ENCODE measurements around the gene MYLK2.
A peak's percentile ranks its signal among the peaks of the same experiment; 100 is the strongest.
"Not testable (repeated sequence)": the region's sequence is repeated elsewhere in the genome, so short reads cannot be mapped to it uniquely, and the experiment has no call there.

Gene MYLK2

GRCh38 chr20:31819083-31819784, at the start of gene MYLK2:
Gene MYLK2 (plus strand): TSS chr20:31819356. CDS start chr20:31819581, 225 bp downstream.
- DNase-seq (ENCODE audit: low spot score): no peak

GRCh38 chr20:31769681-31770080, 49.5 kb upstream of the MYLK2 start:
- no peak for DNase-seq (ENCODE audit: low spot score)

- DNase-seq (ENCODE audit: low spot score): no peak
Observed at GRCh38 chr20:31770243-31770642, 48.9 kb upstream of the MYLK2 start.

GRCh38 chr20:31774408-31774807, 44.7 kb upstream of the MYLK2 start:
- DNase-seq (ENCODE audit: low spot score): no peak

- DNase-seq (ENCODE audit: low spot score): no peak
Observed at GRCh38 chr20:31780839-31781238, 38.3 kb upstream of the MYLK2 start.

- no peak for DNase-seq (ENCODE audit: low spot score)
Observed at GRCh38 chr20:31781945-31782344, 37.2 kb upstream of the MYLK2 start.

- DNase-seq (ENCODE audit: low spot score): no peak
Observed at GRCh38 chr20:31784354-31785044, 34.7 kb upstream of the MYLK2 start.

GRCh38 chr20:31785089-31785488, 34.1 kb upstream of the MYLK2 start:
- DNase-seq (ENCODE audit: low spot score): no peak

- DNase-seq (ENCODE audit: low spot score): peak; percentile 80
Observed at GRCh38 chr20:31788578-31788977, 30.6 kb upstream of the MYLK2 start.

GRCh38 chr20:31790401-31790800, 28.8 kb upstream of the MYLK2 start:
- no peak for DNase-seq (ENCODE audit: low spot score)

GRCh38 chr20:31797364-31797763, 21.8 kb upstream of the MYLK2 start:
- DNase-seq (ENCODE audit: low spot score): no peak

GRCh38 chr20:31801508-31801907, 17.6 kb upstream of the MYLK2 start:
- no peak for DNase-seq (ENCODE audit: low spot score)

- no peak for DNase-seq (ENCODE audit: low spot score)
Observed at GRCh38 chr20:31803552-31804291, 15.4 kb upstream of the MYLK2 start.

- DNase-seq (ENCODE audit: low spot score): no peak
Observed at GRCh38 chr20:31806564-31807355, 12.4 kb upstream of the MYLK2 start.

GRCh38 chr20:31808481-31808880, 10.7 kb upstream of the MYLK2 start:
- DNase-seq (ENCODE audit: low spot score): no peak

- DNase-seq (ENCODE audit: low spot score): no peak
Observed at GRCh38 chr20:31809661-31810060, 9.5 kb upstream of the MYLK2 start.

GRCh38 chr20:31811198-31811597, 8.0 kb upstream of the MYLK2 start:
- no peak for DNase-seq (ENCODE audit: low spot score)

GRCh38 chr20:31811796-31812728, 7.1 kb upstream of the MYLK2 start:
- no peak for DNase-seq (ENCODE audit: low spot score)

GRCh38 chr20:31813611-31814010, 5.5 kb upstream of the MYLK2 start:
- DNase-seq (ENCODE audit: low spot score): no peak

- not testable (repeated sequence) for DNase-seq (ENCODE audit: low spot score)
Observed at GRCh38 chr20:31814142-31814541, 5.0 kb upstream of the MYLK2 start.

Measured in AG20443 (cell line).